AML-193 (cell line): ENCODE measurements around the gene FOXC2.

Experiments used
- DNase-seq, 2 experiments: peaks; one replicate each; lab custom pipeline; 2025; lab: John Stamatoyannopoulos, UW

Gene FOXC2

GRCh38 chr16:86616906-86617305, 50.3 kb downstream of the FOXC2 start:
- no peak for DNase-seq

- no peak for DNase-seq
These were observed 52.0 kb downstream of the FOXC2 start for GRCh38 chr16:86618431-86619238.
